Measurements from ENCODE around the gene ATP4B. TPM values are rescaled to one million over a fixed set of nuclear protein-coding genes. Genes with fewer than 3 reads are reported as not detected.

ATP4B gene
- total RNA-seq, 1 donor from 2014 or later, result not detected

DNA sequence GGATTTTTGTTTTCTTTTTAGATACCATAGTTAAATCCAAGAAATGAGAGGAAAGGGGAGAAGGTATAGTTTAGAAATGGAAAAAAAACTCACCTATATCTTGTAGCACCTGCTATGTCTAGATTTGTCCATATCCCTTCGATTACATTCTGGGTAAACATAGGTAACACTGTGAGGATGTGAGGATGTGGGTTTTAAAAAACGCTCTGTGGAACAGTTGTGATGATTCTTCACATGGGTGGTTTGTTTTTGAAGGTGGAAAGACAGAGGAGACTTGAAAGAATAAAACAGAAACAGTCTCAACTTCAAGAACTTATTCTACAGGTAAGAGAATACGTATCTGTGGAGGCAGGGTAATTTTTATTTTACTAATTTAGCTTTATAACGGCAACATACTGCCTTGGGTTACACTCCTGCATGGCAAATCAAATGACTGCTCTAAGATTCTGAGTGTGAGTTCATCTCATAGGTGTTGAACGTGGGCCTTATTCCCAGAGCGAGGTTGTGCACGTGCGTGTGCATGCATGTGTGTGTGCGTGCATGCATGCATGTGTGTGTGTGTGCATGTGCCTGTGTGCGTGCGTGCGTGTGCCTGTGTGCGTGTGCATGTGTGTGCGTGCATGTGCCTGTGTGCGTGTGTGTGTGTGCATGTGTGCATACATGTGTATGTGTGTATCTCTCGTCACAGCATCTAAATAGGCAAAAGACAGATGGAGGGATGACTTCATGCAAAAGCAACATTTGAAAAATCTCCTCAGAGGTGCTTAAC, 23.5 kb downstream of the ATP4B start:
- H3K27ac Mint-ChIP-seq (ENCODE audit: unreplicated experiment), result no peak overlapping the region
- no peak overlapping the region for H3K4me3 Mint-ChIP-seq (ENCODE audit: unreplicated experiment)
- TF ChIP-seq CTCF (IDR thresholded peaks at IDR 0.05), result no peak
- no peaks in the 10 kb centered on the region for H3K4me1 Mint-ChIP-seq (ENCODE audit: unreplicated experiment)
- H3K27me3 Mint-ChIP-seq (ENCODE audit: unreplicated experiment), result no peaks in the 10 kb centered on the region
- DNase-seq (ENCODE audit: extremely low spot score, unreplicated experiment), result no peak
- peaks cover 59% of the 10 kb centered on the region for H3K36me3 Mint-ChIP-seq (ENCODE audit: unreplicated experiment)
- H3K9me3 Mint-ChIP-seq (ENCODE audit: unreplicated experiment), result no peaks in the 10 kb centered on the region

DNA sequence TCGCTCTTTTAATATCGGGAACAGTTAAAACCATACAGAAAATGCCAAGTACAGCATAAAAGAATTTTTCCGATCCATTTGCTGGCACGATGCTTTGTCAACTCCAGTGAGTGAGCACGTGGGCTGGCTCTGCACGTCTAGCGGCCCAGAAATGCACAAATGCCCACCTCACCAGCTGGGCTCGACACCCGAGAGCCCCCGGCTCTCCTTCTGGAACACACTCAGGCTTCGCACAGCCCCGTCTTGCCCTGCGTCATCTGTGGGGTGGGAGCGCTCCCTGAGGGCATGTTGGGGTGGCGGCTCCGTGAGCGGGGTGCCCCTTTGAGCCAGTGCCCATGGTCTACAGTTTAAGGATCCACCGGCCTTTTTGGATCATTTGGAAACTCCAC, 24.5 kb downstream of the ATP4B start:
- no peak for TF ChIP-seq CTCF (IDR thresholded peaks at IDR 0.05)
- Mint-ChIP-seq H3K4me3 (ENCODE audit: unreplicated experiment) (no peak overlapping the region), H3K27ac (ENCODE audit: unreplicated experiment) (no peak overlapping the region), H3K9me3 (ENCODE audit: unreplicated experiment) (no peaks in the 10 kb centered on the region), H3K36me3 (ENCODE audit: unreplicated experiment) (peaks cover 60% of the 10 kb centered on the region), H3K27me3 (ENCODE audit: unreplicated experiment) (no peaks in the 10 kb centered on the region), H3K4me1 (ENCODE audit: unreplicated experiment) (peaks cover 2% of the 10 kb centered on the region)
- no peak for DNase-seq (ENCODE audit: extremely low spot score, unreplicated experiment)

DNA sequence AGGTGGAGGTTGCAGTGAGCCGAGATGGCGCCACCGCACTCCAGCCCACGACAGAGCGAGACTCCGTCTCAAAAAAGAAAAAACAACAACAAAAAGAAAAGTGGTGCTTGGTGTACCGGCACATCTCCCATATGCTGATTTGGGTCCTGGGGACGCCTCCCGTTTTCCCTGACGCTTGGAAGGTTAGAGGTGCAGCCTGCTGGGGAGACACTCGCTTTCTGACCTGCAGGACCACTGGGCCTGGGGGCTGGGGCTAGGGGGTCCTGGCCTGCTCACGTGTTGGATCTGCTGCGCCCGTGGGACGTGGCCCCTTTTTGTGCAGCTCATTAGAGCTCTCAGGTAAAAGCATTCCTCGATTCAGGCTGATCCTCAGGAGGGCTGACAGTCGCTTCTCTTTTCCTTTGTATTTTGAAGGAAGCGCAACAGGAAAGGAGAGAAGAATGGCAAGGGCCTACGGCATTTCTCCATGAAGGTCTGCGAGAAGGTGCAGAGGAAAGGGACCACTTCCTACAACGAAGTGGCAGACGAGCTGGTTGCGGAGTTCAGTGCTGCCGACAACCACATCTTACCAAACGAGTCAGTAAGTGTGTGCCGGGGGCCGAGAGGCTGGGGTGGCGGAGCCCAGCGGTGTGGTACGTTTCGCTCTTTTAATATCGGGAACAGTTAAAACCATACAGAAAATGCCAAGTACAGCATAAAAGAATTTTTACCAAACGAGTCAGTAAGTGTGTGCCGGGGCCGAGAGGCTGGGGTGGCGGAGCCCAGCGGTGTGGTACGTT, 25.1 kb downstream of the ATP4B start:
- H3K36me3 Mint-ChIP-seq (ENCODE audit: unreplicated experiment), result peaks cover 57% of the 10 kb centered on the region
- no peak overlapping the region for H3K4me3 Mint-ChIP-seq (ENCODE audit: unreplicated experiment)
- no peaks in the 10 kb centered on the region for H3K27me3 Mint-ChIP-seq (ENCODE audit: unreplicated experiment)
- H3K27ac Mint-ChIP-seq (ENCODE audit: unreplicated experiment), result no peak overlapping the region
- TF ChIP-seq CTCF (IDR thresholded peaks at IDR 0.05), result no peak
- peaks cover 4% of the 10 kb centered on the region for H3K4me1 Mint-ChIP-seq (ENCODE audit: unreplicated experiment)
- no peak for DNase-seq (ENCODE audit: extremely low spot score, unreplicated experiment)
- H3K9me3 Mint-ChIP-seq (ENCODE audit: unreplicated experiment), result no peaks in the 10 kb centered on the region

GRCh38 chr13:113631341-113632095, 26.5 kb downstream of the ATP4B start:
- no peak overlapping the region for H3K27ac Mint-ChIP-seq (ENCODE audit: unreplicated experiment)
- H3K36me3 Mint-ChIP-seq (ENCODE audit: unreplicated experiment), result peaks cover 47% of the 10 kb centered on the region
- H3K9me3 Mint-ChIP-seq (ENCODE audit: unreplicated experiment), result no peaks in the 10 kb centered on the region
- no peak for DNase-seq (ENCODE audit: extremely low spot score, unreplicated experiment)
- no peak overlapping the region for H3K4me3 Mint-ChIP-seq (ENCODE audit: unreplicated experiment)
- peaks cover 12% of the 10 kb centered on the region for H3K4me1 Mint-ChIP-seq (ENCODE audit: unreplicated experiment)
- no peaks in the 10 kb centered on the region for H3K27me3 Mint-ChIP-seq (ENCODE audit: unreplicated experiment)
- no peak for TF ChIP-seq CTCF (IDR thresholded peaks at IDR 0.05)

Data from osteocyte (in vitro differentiated cells).